ENCODE data around the gene ADAM10.

Gene ADAM10

GRCh38 chr15:58568157-58568571 lies 181.3 kb downstream of the ADAM10 start:
- no peak for DNase-seq (ENCODE audit: low read depth, low spot score)
- no peak overlapping the region for H3K4me3 ChIP-seq (ENCODE audit: low read length)

- H3K4me3 ChIP-seq (ENCODE audit: low read length) = no peak overlapping the region
- no peak for DNase-seq (ENCODE audit: low read depth, low spot score)
Observed at GRCh38 chr15:58566029-58566428, 183.5 kb downstream of the ADAM10 start.

- no peak overlapping the region for H3K4me3 ChIP-seq (ENCODE audit: low read length)
Observed at GRCh38 chr15:58565619-58566018, 183.9 kb downstream of the ADAM10 start.

GRCh38 chr15:58564981-58565380 lies 184.5 kb downstream of the ADAM10 start:
- DNase-seq (ENCODE audit: low read depth, low spot score) = no peak
- no peak overlapping the region for H3K4me3 ChIP-seq (ENCODE audit: low read length)

More at GRCh38 chr15:58565619-58566018, 183.9 kb downstream of the ADAM10 start:
- DNase-seq (ENCODE audit: low read depth, low spot score) = no peak

- no peak overlapping the region for H3K4me3 ChIP-seq (ENCODE audit: low read length)
- DNase-seq (ENCODE audit: low read depth, low spot score) = no peak
Observed at GRCh38 chr15:58562135-58562534, 187.4 kb downstream of the ADAM10 start.

GRCh38 chr15:58561321-58561720 lies 188.2 kb downstream of the ADAM10 start:
- DNase-seq (ENCODE audit: low read depth, low spot score) = no peak
- H3K4me3 ChIP-seq (ENCODE audit: low read length) = no peak overlapping the region

- DNase-seq (ENCODE audit: low read depth, low spot score) = no peak
Observed at GRCh38 chr15:58559904-58560588, 189.5 kb downstream of the ADAM10 start.

GRCh38 chr15:58558777-58559176 lies 190.7 kb downstream of the ADAM10 start:
- DNase-seq (ENCODE audit: low read depth, low spot score) = no peak

More at GRCh38 chr15:58559904-58560588, 189.5 kb downstream of the ADAM10 start:
- H3K4me3 ChIP-seq (ENCODE audit: low read length) = no peak overlapping the region

GRCh38 chr15:58556541-58556940 lies 193.0 kb downstream of the ADAM10 start:
- no peak overlapping the region for H3K4me3 ChIP-seq (ENCODE audit: low read length)
- DNase-seq (ENCODE audit: low read depth, low spot score) = no peak

More at GRCh38 chr15:58558777-58559176, 190.7 kb downstream of the ADAM10 start:
- H3K4me3 ChIP-seq (ENCODE audit: low read length) = no peak overlapping the region

- DNase-seq (ENCODE audit: low read depth, low spot score) = no peak
- no peak overlapping the region for H3K4me3 ChIP-seq (ENCODE audit: low read length)
Observed at GRCh38 chr15:58556028-58556361, 193.5 kb downstream of the ADAM10 start.

GRCh38 chr15:58555162-58556027 lies 194.1 kb downstream of the ADAM10 start:
- H3K4me3 ChIP-seq (ENCODE audit: low read length) = no peak overlapping the region
- no peak for DNase-seq (ENCODE audit: low read depth, low spot score)

GRCh38 chr15:58554758-58555157 lies 194.7 kb downstream of the ADAM10 start:
- no peak for DNase-seq (ENCODE audit: low read depth, low spot score)
- H3K4me3 ChIP-seq (ENCODE audit: low read length) = no peak overlapping the region

- DNase-seq (ENCODE audit: low read depth, low spot score) = peak; percentile 49
- H3K4me3 ChIP-seq (ENCODE audit: low read length) = no peak overlapping the region
Observed at GRCh38 chr15:58553365-58553918, 196.1 kb downstream of the ADAM10 start.

- H3K4me3 ChIP-seq (ENCODE audit: low read length) = no peak overlapping the region
- DNase-seq (ENCODE audit: low read depth, low spot score) = no peak
Observed at GRCh38 chr15:58552505-58553364, 196.8 kb downstream of the ADAM10 start.

GRCh38 chr15:58551764-58552504 lies 197.6 kb downstream of the ADAM10 start:
- peak overlapping the region; percentile 43 for H3K4me3 ChIP-seq (ENCODE audit: low read length)
- no peak for DNase-seq (ENCODE audit: low read depth, low spot score)

GRCh38 chr15:58551084-58551763 lies 198.3 kb downstream of the ADAM10 start:
- peak overlapping the region; percentile 43 for H3K4me3 ChIP-seq (ENCODE audit: low read length)
- DNase-seq (ENCODE audit: low read depth, low spot score) = peak; percentile 92

- H3K4me3 ChIP-seq (ENCODE audit: low read length) = no peak overlapping the region
- no peak for DNase-seq (ENCODE audit: low read depth, low spot score)
Observed at GRCh38 chr15:58549785-58550074, 199.8 kb downstream of the ADAM10 start.

Measured in Jurkat, Clone E6-1 (cell line).